Choroid plexus epithelial cell (primary cell): ENCODE results near the gene MAP3K4.

Experiments used
- DNase-seq: peaks from one replicate; pipeline ENCODE4 v3.0.0-alpha.2; 2010; ENCODE audit warnings: low read depth
- H3K4me3 ChIP-seq: 2 replicates; pipeline ENCODE4 v1.5.1; 2011; ENCODE audit warnings: low read depth, mild to moderate bottlenecking, control low read depth, low read length, moderate library complexity
- CTCF ChIP-seq: conservative IDR thresholded peaks from 2 replicates; pipeline ENCODE4 v1.5.1; 2011; ENCODE audit warnings: low read depth, mild to moderate bottlenecking, control low read depth, inconsistent platforms, low read length, moderate library complexity

The MAP3K4 gene

GRCh38 chr6:161038229-161039031 lies 46.9 kb downstream of the MAP3K4 start:
- peak; percentile 55 for TF ChIP-seq CTCF
- DNase-seq, result peak; percentile 86
- H3K4me3 ChIP-seq, result no peak overlapping the region

GRCh38 chr6:161041274-161041673 lies 49.7 kb downstream of the MAP3K4 start:
- no peak overlapping the region for H3K4me3 ChIP-seq

GRCh38 chr6:161044335-161044734 lies 52.8 kb downstream of the MAP3K4 start:
- no peak for TF ChIP-seq CTCF

More at GRCh38 chr6:161041274-161041673, 49.7 kb downstream of the MAP3K4 start:
- no peak for DNase-seq
- TF ChIP-seq CTCF, result no peak

GRCh38 chr6:161048641-161049040 lies 57.1 kb downstream of the MAP3K4 start:
- H3K4me3 ChIP-seq, result no peak overlapping the region
- peak; percentile 88 for DNase-seq
- TF ChIP-seq CTCF, result no peak

More at GRCh38 chr6:161044335-161044734, 52.8 kb downstream of the MAP3K4 start:
- DNase-seq, result no peak
- no peak overlapping the region for H3K4me3 ChIP-seq

GRCh38 chr6:161050134-161050765 lies 58.7 kb downstream of the MAP3K4 start:
- H3K4me3 ChIP-seq, result no peak overlapping the region
- DNase-seq, result no peak
- TF ChIP-seq CTCF, result no peak

GRCh38 chr6:161053103-161053502 lies 61.5 kb downstream of the MAP3K4 start:
- no peak for TF ChIP-seq CTCF
- DNase-seq, result no peak
- H3K4me3 ChIP-seq, result no peak overlapping the region
